CD8-positive, alpha-beta memory T cell (primary cell): ENCODE measurements around the gene RBPJ. TPM values are rescaled to one million over a fixed set of nuclear protein-coding genes. Genes with fewer than 3 reads are reported as not detected.
A peak's percentile ranks its signal among the peaks of the same experiment; 100 is the strongest.

Source experiments
- CTCF ChIA-PET: fragments of 350-600 bp; sonication (Branson Sonifier 250); formaldehyde crosslinking; loops from one replicate; lab custom pipeline; 2021; ENCODE audit warnings: antibody characterized with exemption; lab: Charles Lee
- POLR2A ChIA-PET: fragments of 350-600 bp; sonication (Branson Sonifier 250); formaldehyde crosslinking; loops from one replicate; lab custom pipeline; 2021; ENCODE audit warnings: antibody characterized with exemption; lab: Charles Lee
- DNase-seq, 5 donors: peaks; one replicate each; pipeline versions ENCODE4 v3.0.0 to v3.0.0-alpha.2; 2020 to 2022; ENCODE audit warnings: mixed read lengths in 1 of 5
- H3K27ac ChIP-seq: one replicate; pipeline ENCODE4 v1.7.0; 2013; ENCODE audit warnings: low read depth, mild to moderate bottlenecking, low read length, moderate library complexity
- H3K27me3 ChIP-seq: 2 replicates; pipeline ENCODE4 v1.7.0; 2013; ENCODE audit warnings: low read length, mild to moderate bottlenecking; ENCODE audit not compliant: insufficient read depth, poor library complexity, severe bottlenecking
- H3K36me3 ChIP-seq: 2 replicates; pipeline ENCODE4 v1.7.0; 2013; ENCODE audit warnings: mild to moderate bottlenecking, low read length, moderate library complexity; ENCODE audit not compliant: insufficient read depth
- H3K4me1 ChIP-seq: 2 replicates; pipeline ENCODE4 v1.7.0; 2013; ENCODE audit warnings: mild to moderate bottlenecking, low read length, moderate library complexity; ENCODE audit not compliant: insufficient read depth
- H3K4me3 ChIP-seq: 2 replicates; pipeline ENCODE4 v1.7.0; 2013; ENCODE audit warnings: mild to moderate bottlenecking, low read length
- H3K9me3 ChIP-seq: 2 replicates; pipeline ENCODE4 v1.7.0; 2013; ENCODE audit warnings: mild to moderate bottlenecking, low read length
- H3K27ac Mint-ChIP-seq, 8 donors: one replicate each; pipeline ENCODE4 v1.8.0; 2020 to 2021; ENCODE audit warnings: mixed read lengths in 8 of 8, mild to moderate bottlenecking in 6 of 8, inconsistent platforms in 3 of 8, moderate library complexity in 3 of 8
- H3K27me3 Mint-ChIP-seq, 2 donors: one replicate each; pipeline ENCODE4 v1.8.0; 2020 to 2021; ENCODE audit warnings: mixed read lengths in 2 of 2, mild to moderate bottlenecking in 1 of 2, moderate library complexity in 1 of 2
- H3K36me3 Mint-ChIP-seq, 3 donors: one replicate each; pipeline ENCODE4 v1.8.0; 2020 to 2021; ENCODE audit warnings: mixed read lengths in 3 of 3, inconsistent platforms in 1 of 3, mild to moderate bottlenecking in 1 of 3
- H3K4me1 Mint-ChIP-seq, 3 donors: one replicate each; pipeline ENCODE4 v1.8.0; 2020 to 2021; ENCODE audit warnings: mixed read lengths in 3 of 3, inconsistent platforms in 1 of 3, mild to moderate bottlenecking in 1 of 3
- H3K4me3 Mint-ChIP-seq, 7 donors: one replicate each; pipeline ENCODE4 v1.8.0; 2020 to 2021; ENCODE audit warnings: mixed read lengths in 7 of 7, mild to moderate bottlenecking in 6 of 7, moderate library complexity in 4 of 7, inconsistent platforms in 2 of 7
- H3K9me3 Mint-ChIP-seq, 5 donors: one replicate each; pipeline ENCODE4 v1.8.0; 2020 to 2022; ENCODE audit warnings: mixed read lengths in 5 of 5, mild to moderate bottlenecking in 3 of 5, moderate library complexity in 2 of 5, inconsistent platforms in 1 of 5
- polyA plus RNA-seq: library from polyadenylated mRNA; unstranded; fragments of 300-500 nt; fragmentation: Illumina TruSeq; gene quantifications from one replicate; pipeline ENCODE4 v1.2.3, GENCODE V29; 2021
- total RNA-seq, 2 experiments: library from RNA; stranded (reverse); gene quantifications; one replicate each; pipeline ENCODE4 v1.2.3, GENCODE V29; 2021

Gene RBPJ
- total and polyA plus RNA-seq, 3 experiments from 2014 or later: 94.0 to 201 (median 199) TPM

DNA sequence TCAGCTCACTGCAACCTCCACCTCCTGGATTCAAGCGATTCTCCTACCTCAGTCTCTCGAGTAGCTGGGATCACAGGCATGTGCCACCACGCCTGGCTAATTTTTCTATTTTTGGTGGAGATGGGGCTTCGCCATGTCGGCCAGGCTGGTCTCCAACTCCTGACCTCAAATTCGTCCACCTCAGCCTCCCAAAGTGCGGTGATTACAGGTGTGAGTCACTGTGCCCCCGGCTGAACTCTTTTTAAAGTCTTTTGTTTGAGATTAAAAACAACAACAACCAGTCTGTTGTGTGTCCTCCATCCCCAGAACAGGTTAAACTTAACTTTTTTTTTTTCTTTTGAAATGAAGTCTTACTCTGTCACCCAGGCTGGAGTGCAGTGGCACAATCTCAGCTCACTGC lies 36.3 kb upstream of the RBPJ start:
- H3K36me3 Mint-ChIP-seq: no peaks in the 10 kb centered on the region
- no peak overlapping the region for H3K4me3 Mint-ChIP-seq
- POLR2A ChIA-PET: no interaction called here
- DNase-seq: no peak
- H3K27ac Mint-ChIP-seq: no peak overlapping the region
- Histone ChIP-seq H3K27me3 (no peaks in the 10 kb centered on the region), H3K4me1 (no peaks in the 10 kb centered on the region), H3K36me3 (no peaks in the 10 kb centered on the region), H3K4me3 (no peak overlapping the region), H3K9me3 (no peaks in the 10 kb centered on the region), H3K27ac (no peak overlapping the region)
- CTCF ChIA-PET: no interaction called here
- no peaks in the 10 kb centered on the region for H3K27me3 Mint-ChIP-seq
- H3K9me3 Mint-ChIP-seq: no peaks in the 10 kb centered on the region
- peaks cover 5 to 13% (median 11%) of the 10 kb centered on the region in 3 donors for H3K4me1 Mint-ChIP-seq

DNA sequence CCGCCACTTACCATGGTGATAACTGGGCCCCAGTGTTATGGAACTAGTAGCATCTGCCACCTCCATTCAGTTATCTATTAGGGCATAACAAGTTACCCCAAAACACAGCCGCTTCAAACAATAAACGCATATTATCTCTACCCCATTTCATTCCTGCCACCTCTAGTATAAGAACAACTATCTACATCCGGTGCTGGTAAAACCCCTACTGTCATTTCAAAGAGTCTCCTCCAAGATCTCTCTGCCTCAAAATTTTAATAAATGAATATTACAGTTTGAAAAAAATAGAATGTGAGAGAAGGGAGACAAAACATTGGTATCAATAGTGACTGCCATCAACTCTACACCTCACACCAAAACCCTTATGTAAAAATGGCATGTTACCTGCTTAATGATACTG lies 35.5 kb upstream of the RBPJ start:
- CTCF ChIA-PET: no interaction called here

DNA sequence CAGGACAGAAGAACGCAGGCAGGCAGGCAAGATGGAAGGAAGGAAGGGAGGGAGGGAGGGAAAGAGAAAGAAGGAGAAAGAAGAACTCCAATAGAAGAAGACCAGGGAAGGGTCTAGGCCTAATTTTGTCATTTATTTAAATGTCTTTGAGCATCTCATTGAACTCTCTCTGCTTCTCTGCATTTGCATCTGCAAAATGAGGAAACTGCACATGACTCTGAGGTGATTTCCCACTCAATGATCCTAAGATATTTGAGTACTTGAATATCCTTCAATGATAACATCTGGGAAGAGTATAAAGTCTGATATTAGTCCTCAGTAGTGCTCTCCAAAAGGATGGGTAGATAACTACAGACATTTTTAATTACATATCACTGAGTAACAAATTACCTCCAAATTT lies 33.1 kb upstream of the RBPJ start:
- CTCF ChIA-PET: no interaction called here
- H3K9me3 Mint-ChIP-seq: no peaks in the 10 kb centered on the region
- Histone ChIP-seq H3K27ac (no peak overlapping the region), H3K36me3 (no peaks in the 10 kb centered on the region), H3K4me1 (no peaks in the 10 kb centered on the region), H3K27me3 (no peaks in the 10 kb centered on the region), H3K9me3 (no peaks in the 10 kb centered on the region), H3K4me3 (no peak overlapping the region)
- peaks cover 5 to 13% (median 11%) of the 10 kb centered on the region in 3 donors for H3K4me1 Mint-ChIP-seq
- H3K27me3 Mint-ChIP-seq: no peaks in the 10 kb centered on the region
- no peak for DNase-seq
- no peak overlapping the region for H3K27ac Mint-ChIP-seq
- no peaks in the 10 kb centered on the region for H3K36me3 Mint-ChIP-seq
- POLR2A ChIA-PET: no interaction called here
- no peak overlapping the region for H3K4me3 Mint-ChIP-seq

More for the DNA sequence above, 35.5 kb upstream of the RBPJ start:
- H3K27ac ChIP-seq: no peak overlapping the region
- Mint-ChIP-seq H3K27ac (peak overlapping the region in 1 of 8 donors; percentile 60), H3K27me3 (no peaks in the 10 kb centered on the region), H3K9me3 (no peaks in the 10 kb centered on the region), H3K4me3 (no peak overlapping the region), H3K4me1 (peaks cover 5 to 13% (median 11%) of the 10 kb centered on the region in 3 donors), H3K36me3 (no peaks in the 10 kb centered on the region)
- POLR2A ChIA-PET: no interaction called here
- H3K27me3 ChIP-seq: no peaks in the 10 kb centered on the region
- no peak overlapping the region for H3K4me3 ChIP-seq
- H3K4me1 ChIP-seq: no peaks in the 10 kb centered on the region
- no peaks in the 10 kb centered on the region for H3K9me3 ChIP-seq
- no peaks in the 10 kb centered on the region for H3K36me3 ChIP-seq
- DNase-seq: no peak

DNA sequence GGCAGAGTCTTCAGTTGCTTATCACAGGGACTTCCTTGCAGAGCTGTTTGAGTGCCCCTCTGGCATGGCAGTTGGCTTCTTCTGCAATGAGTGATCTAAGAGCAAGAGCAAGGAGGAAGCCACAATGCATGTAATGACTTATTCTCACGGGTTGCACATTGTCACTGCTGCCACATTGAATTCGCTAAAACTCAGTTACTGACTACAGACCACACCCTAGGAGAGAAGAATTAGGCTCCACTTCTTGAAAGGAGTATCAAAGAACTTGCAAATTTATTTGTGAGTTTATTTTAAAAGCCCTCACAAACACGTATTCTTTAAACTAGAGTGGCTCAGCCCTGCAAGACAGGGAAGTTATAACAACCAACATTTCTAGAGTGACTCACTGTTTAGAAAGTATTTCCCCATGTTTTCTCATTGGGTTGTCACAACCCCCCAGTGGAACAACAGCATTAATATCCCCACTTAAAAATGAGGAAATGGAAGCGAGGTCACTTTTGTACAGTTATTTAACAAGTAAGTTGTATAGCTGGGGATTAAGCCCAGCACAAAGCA lies 32.4 kb upstream of the RBPJ start:
- Histone ChIP-seq H3K4me3 (no peak overlapping the region), H3K36me3 (no peaks in the 10 kb centered on the region), H3K4me1 (no peaks in the 10 kb centered on the region), H3K27me3 (no peaks in the 10 kb centered on the region), H3K27ac (no peak overlapping the region), H3K9me3 (no peaks in the 10 kb centered on the region)
- H3K27me3 Mint-ChIP-seq: no peaks in the 10 kb centered on the region
- H3K4me1 Mint-ChIP-seq: peaks cover 5 to 13% (median 11%) of the 10 kb centered on the region in 3 donors
- ChIA-PET POLR2A (no interaction called here), CTCF (no interaction called here)
- no peaks in the 10 kb centered on the region for H3K9me3 Mint-ChIP-seq
- peak overlapping the region in 3 of 8 donors; percentile 1 to 58 (median 29) for H3K27ac Mint-ChIP-seq
- H3K36me3 Mint-ChIP-seq: no peaks in the 10 kb centered on the region
- H3K4me3 Mint-ChIP-seq: peak overlapping the region in 1 of 7 donors; percentile 10
- no peak for DNase-seq

DNA sequence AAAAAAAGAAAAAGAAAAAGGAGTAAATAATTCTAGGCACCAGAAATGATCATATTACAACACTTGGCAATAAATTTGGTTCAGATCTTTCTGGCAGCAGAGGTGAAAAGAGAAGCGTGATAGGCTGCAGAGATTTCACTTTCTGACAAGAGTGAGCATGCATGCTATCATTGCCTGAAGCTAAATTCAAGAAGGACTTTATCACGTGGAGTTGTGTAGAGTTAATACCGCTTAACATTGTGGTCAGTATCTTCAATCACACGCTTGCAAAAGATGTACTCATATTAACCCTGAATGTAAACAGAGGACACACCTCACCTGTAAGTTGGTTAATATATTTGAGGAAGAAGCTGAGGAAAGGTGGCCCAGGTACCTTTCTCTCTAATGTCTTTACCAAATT lies 31.4 kb upstream of the RBPJ start:
- Mint-ChIP-seq H3K36me3 (no peaks in the 10 kb centered on the region), H3K4me3 (no peak overlapping the region), H3K9me3 (no peaks in the 10 kb centered on the region), H3K4me1 (peaks cover 5 to 13% (median 11%) of the 10 kb centered on the region in 3 donors), H3K27ac (no peak overlapping the region), H3K27me3 (no peaks in the 10 kb centered on the region)
- no peaks in the 10 kb centered on the region for H3K4me1 ChIP-seq
- H3K27me3 ChIP-seq: no peaks in the 10 kb centered on the region
- H3K27ac ChIP-seq: no peak overlapping the region
- H3K36me3 ChIP-seq: no peaks in the 10 kb centered on the region
- no peaks in the 10 kb centered on the region for H3K9me3 ChIP-seq
- CTCF ChIA-PET: interaction anchor here (1.2 kb wide), 1 partner anchor 30 kb away, joined by 4 read pairs; no protein-coding TSS in a partner anchor
- no peak overlapping the region for H3K4me3 ChIP-seq
- POLR2A ChIA-PET: no interaction called here
- DNase-seq: no peak

DNA sequence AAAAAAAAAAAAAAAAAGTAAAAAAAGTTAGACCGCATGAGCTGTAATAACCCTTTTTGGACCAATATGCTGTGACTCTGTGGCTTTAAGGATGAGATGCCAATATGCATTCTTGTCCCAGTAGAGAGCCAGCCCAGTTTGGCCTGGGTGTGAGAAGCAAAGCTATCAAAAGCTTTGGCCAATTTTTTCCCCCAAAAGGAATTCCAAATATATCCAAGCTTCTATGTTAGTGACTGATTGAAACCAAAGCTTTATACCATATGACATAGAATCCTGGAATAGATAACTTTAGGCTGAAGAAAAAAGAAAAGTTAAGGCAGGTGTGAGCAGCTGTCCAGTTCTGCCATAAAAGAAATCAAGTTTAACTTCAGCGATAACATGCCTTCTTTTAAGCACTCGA lies 30.5 kb upstream of the RBPJ start:
- H3K4me1 ChIP-seq: no peaks in the 10 kb centered on the region
- H3K4me1 Mint-ChIP-seq: peaks cover 5 to 9% (median 7%) of the 10 kb centered on the region in 3 donors
- no peak overlapping the region for H3K4me3 ChIP-seq
- H3K36me3 Mint-ChIP-seq: no peaks in the 10 kb centered on the region
- H3K36me3 ChIP-seq: no peaks in the 10 kb centered on the region
- ChIA-PET CTCF (interaction anchor here (1.2 kb wide), 1 partner anchor 29 kb away, joined by 4 read pairs; no protein-coding TSS in a partner anchor), POLR2A (no interaction called here)
- H3K9me3 ChIP-seq: no peaks in the 10 kb centered on the region
- no peak overlapping the region for H3K4me3 Mint-ChIP-seq
- H3K9me3 Mint-ChIP-seq: no peaks in the 10 kb centered on the region
- no peak for DNase-seq
- H3K27ac ChIP-seq: no peak overlapping the region
- no peak overlapping the region for H3K27ac Mint-ChIP-seq
- peaks cover 0 to 1% of the 10 kb centered on the region in 2 donors for H3K27me3 Mint-ChIP-seq
- H3K27me3 ChIP-seq: no peaks in the 10 kb centered on the region

DNA sequence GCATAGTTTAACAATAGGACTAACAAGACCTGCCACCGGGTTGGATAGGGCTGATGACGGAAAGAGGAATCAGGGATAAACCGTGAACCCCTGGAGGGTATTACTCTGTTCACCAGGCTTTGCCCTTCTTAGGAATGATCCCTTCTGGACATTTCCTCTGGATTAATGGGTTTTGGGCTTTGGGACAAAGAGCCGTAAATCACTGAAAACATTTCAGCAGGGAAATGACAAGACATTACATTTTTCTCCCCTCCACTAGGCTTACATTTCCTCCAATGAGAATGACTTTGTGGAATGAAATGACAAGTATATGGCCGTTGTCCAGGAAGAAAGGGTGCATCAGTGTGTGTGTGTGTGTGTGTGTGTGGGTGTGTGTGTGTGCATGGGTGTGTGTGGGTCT lies 25.9 kb upstream of the RBPJ start:
- Mint-ChIP-seq H3K27ac (no peak overlapping the region), H3K9me3 (no peaks in the 10 kb centered on the region), H3K4me3 (no peak overlapping the region), H3K36me3 (no peaks in the 10 kb centered on the region), H3K4me1 (peaks cover 7 to 14% (median 13%) of the 10 kb centered on the region in 3 donors), H3K27me3 (peaks cover 0 to 4% of the 10 kb centered on the region in 2 donors)
- DNase-seq: no peak
- no peak overlapping the region for H3K4me3 ChIP-seq
- H3K36me3 ChIP-seq: no peaks in the 10 kb centered on the region
- H3K27me3 ChIP-seq: no peaks in the 10 kb centered on the region
- H3K27ac ChIP-seq: no peak overlapping the region
- no peaks in the 10 kb centered on the region for H3K9me3 ChIP-seq
- ChIA-PET POLR2A (no interaction called here), CTCF (no interaction called here)
- H3K4me1 ChIP-seq: no peaks in the 10 kb centered on the region

DNA sequence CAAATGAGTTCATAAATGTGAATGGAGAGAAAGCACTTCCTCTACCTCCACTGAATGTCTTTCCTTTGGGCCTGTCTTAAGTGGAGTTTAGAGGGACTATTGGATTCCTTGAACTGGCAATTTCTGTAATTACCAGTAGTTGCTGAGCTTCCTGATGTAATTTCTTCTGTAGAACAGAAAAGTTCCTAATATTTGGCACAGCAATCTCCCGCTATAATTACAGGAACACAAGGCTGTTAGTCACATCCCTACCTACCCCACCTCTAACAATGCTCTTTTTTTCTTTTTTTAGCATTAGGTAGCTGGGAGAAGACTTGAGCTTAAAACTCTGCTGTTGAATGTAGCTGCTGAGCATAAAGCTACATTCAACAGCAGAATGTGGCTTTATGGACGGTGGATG lies 24.8 kb upstream of the RBPJ start:
- Mint-ChIP-seq H3K9me3 (no peaks in the 10 kb centered on the region), H3K4me3 (no peak overlapping the region), H3K4me1 (peaks cover 12 to 22% (median 13%) of the 10 kb centered on the region in 3 donors), H3K27ac (no peak overlapping the region), H3K36me3 (no peaks in the 10 kb centered on the region), H3K27me3 (peaks cover 0 to 4% of the 10 kb centered on the region in 2 donors)
- H3K27ac ChIP-seq: no peak overlapping the region
- ChIA-PET CTCF (interaction anchor here (1.4 kb wide), 1 partner anchor 29 kb away, joined by 4 read pairs; no protein-coding TSS in a partner anchor), POLR2A (no interaction called here)
- no peaks in the 10 kb centered on the region for H3K27me3 ChIP-seq
- no peak overlapping the region for H3K4me3 ChIP-seq
- no peaks in the 10 kb centered on the region for H3K4me1 ChIP-seq
- no peak for DNase-seq
- no peaks in the 10 kb centered on the region for H3K9me3 ChIP-seq
- no peaks in the 10 kb centered on the region for H3K36me3 ChIP-seq
